HEK293 (cell line): ENCODE data around the gene TCF12.

Experiments
- CTCF ChIA-PET: fragments of 350-600 bp; formaldehyde crosslinking; extraction: SDS; loops from one replicate; lab custom pipeline; 2021; ENCODE audit warnings: antibody characterized with exemption; lab: Yijun Ruan, JAX
- POLR2A ChIA-PET: fragments of 300-600 bp; formaldehyde crosslinking; extraction: SDS; loops from one replicate; lab custom pipeline; 2020; ENCODE audit warnings: antibody characterized with exemption, inconsistent platforms; lab: Yijun Ruan, JAX
- H3K27ac ChIP-seq: fragments of 200-500 bp; sonication (Bioruptor generic); 2 replicates; pipeline ENCODE4 v1.5.1; 2014; ENCODE audit warnings: low read depth, low read length, control low read depth, inconsistent platforms; ENCODE audit errors: extremely low read depth
- H3K36me3 ChIP-seq, 2 experiments: fragments of 200-500 bp in 1 of 2; sonication (Bioruptor generic) in 1 of 2; 1 replicate in 1 of 2; 2 replicates in 1 of 2; pipeline ENCODE4 v1.5.1; 2014 to 2017; ENCODE audit warnings: inconsistent platforms in 2 of 2, low read length in 2 of 2; ENCODE audit not compliant: control insufficient read depth in 2 of 2, insufficient read depth in 1 of 2
- H3K4me1 ChIP-seq: fragments of 200-500 bp; sonication (Bioruptor generic); 2 replicates; pipeline ENCODE4 v1.5.1; 2014; ENCODE audit warnings: mild to moderate bottlenecking, low read length, inconsistent platforms; ENCODE audit not compliant: control insufficient read depth, insufficient read depth
- H3K4me3 ChIP-seq: 2 replicates; pipeline ENCODE4 v1.5.1; 2011; ENCODE audit warnings: low read depth, mild to moderate bottlenecking, control low read depth, low read length, moderate library complexity
- H3K9me3 ChIP-seq: fragments of 200-500 bp; sonication (Bioruptor generic); 2 replicates; pipeline ENCODE4 v1.5.1; 2014; ENCODE audit warnings: low read depth, low read length, inconsistent platforms; ENCODE audit not compliant: control insufficient read depth, insufficient read depth
- BCL11A ChIP-seq: fragments of 450-650 bp; formaldehyde crosslinking; IDR thresholded peaks from 2 replicates; pipeline ENCODE4 v1.5.1; 2016; ENCODE audit warnings: low read depth, missing biosample characterization, missing genetic modification characterization
- KLF8 ChIP-seq: fragments of 450-650 bp; formaldehyde crosslinking; IDR thresholded peaks from 2 replicates; pipeline ENCODE4 v1.5.1; 2016; ENCODE audit warnings: missing biosample characterization, missing genetic modification characterization
- SP7 ChIP-seq: fragments of 450-650 bp; formaldehyde crosslinking; IDR thresholded peaks from 2 replicates; pipeline ENCODE4 v1.5.1; 2016; ENCODE audit warnings: missing biosample characterization, missing genetic modification characterization
- ZBTB8A ChIP-seq: fragments of 450-650 bp; formaldehyde crosslinking; IDR thresholded peaks from 2 replicates; pipeline ENCODE4 v1.5.1; 2016; ENCODE audit warnings: missing biosample characterization, missing genetic modification characterization
- ZIC2 ChIP-seq: fragments of 450-650 bp; formaldehyde crosslinking; IDR thresholded peaks from 2 replicates; pipeline ENCODE4 v1.5.1; 2016; ENCODE audit warnings: missing biosample characterization, missing genetic modification characterization
- ZNF114 ChIP-seq: fragments of 450-650 bp; formaldehyde crosslinking; IDR thresholded peaks from 2 replicates; pipeline ENCODE4 v1.5.0; 2017; ENCODE audit warnings: missing biosample characterization, missing genetic modification characterization
- ZNF146 ChIP-seq: fragments of 450-650 bp; formaldehyde crosslinking; IDR thresholded peaks from 2 replicates; pipeline ENCODE4 v1.5.1; 2016; ENCODE audit warnings: missing biosample characterization, missing genetic modification characterization
- ZNF560 ChIP-seq: fragments of 450-650 bp; formaldehyde crosslinking; IDR thresholded peaks from 2 replicates; pipeline ENCODE4 v1.5.1; 2017; ENCODE audit warnings: missing biosample characterization, missing genetic modification characterization, borderline replicate concordance
- ZNF660 ChIP-seq: fragments of 450-650 bp; IDR thresholded peaks from 2 replicates; pipeline ENCODE4 v1.5.1; 2018; ENCODE audit warnings: missing biosample characterization, mild to moderate bottlenecking, missing genetic modification characterization
- ZNF777 ChIP-seq: fragments of 450-650 bp; formaldehyde crosslinking; IDR thresholded peaks from 2 replicates; pipeline ENCODE4 v1.5.1; 2017; ENCODE audit warnings: missing biosample characterization, missing genetic modification characterization, borderline replicate concordance
- TF ChIP-seq, protein P1 (sequence below): fragments of 450-650 bp; formaldehyde crosslinking; IDR thresholded peaks from 2 replicates; pipeline ENCODE4 v1.5.1; 2017; ENCODE audit warnings: missing biosample characterization, missing genetic modification characterization
- TF ChIP-seq, protein P2 (sequence below): IDR thresholded peaks from 2 replicates; pipeline ENCODE4 v1.6.1; 2011; ENCODE audit warnings: mild to moderate bottlenecking, low read depth, low read length, borderline replicate concordance
- TF ChIP-seq, protein P3 (sequence below): fragments of 450-650 bp; IDR thresholded peaks from 2 replicates; pipeline ENCODE4 v1.5.1; 2018; ENCODE audit warnings: missing biosample characterization, missing genetic modification characterization
- TF ChIP-seq, protein P4 (sequence below): fragments of 450-650 bp; formaldehyde crosslinking; IDR thresholded peaks from 2 replicates; pipeline ENCODE4 v1.5.1; 2016; ENCODE audit warnings: missing biosample characterization, missing genetic modification characterization, low read depth
- TF ChIP-seq, protein P5 (sequence below): fragments of 450-650 bp; formaldehyde crosslinking; IDR thresholded peaks from 2 replicates; pipeline ENCODE4 v1.5.1; 2016; ENCODE audit warnings: missing biosample characterization, missing genetic modification characterization

TCF12 gene

DNA sequence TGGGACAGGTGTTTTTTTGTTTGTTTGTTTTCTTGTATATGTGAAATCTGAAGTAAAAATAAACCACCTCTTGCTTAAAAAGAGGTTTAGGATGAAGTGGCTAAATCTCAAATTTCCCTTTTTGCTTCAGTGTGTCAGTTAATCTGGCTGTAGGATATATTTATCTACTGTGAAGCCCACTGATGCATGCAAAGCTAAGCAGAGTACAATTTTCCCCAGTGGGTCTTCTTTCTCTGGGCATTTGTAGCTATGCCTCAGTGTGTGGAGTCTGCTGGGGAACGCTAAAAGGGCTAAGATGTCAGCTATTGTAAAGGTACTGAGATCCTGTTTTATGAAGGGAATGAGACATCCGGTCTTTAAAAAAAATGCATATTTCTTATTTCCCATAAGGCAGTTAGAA is 190.6 kb downstream of the TCF12 start:
- no peak for TF ChIP-seq SP7
- TF ChIP-seq, protein P1, sequence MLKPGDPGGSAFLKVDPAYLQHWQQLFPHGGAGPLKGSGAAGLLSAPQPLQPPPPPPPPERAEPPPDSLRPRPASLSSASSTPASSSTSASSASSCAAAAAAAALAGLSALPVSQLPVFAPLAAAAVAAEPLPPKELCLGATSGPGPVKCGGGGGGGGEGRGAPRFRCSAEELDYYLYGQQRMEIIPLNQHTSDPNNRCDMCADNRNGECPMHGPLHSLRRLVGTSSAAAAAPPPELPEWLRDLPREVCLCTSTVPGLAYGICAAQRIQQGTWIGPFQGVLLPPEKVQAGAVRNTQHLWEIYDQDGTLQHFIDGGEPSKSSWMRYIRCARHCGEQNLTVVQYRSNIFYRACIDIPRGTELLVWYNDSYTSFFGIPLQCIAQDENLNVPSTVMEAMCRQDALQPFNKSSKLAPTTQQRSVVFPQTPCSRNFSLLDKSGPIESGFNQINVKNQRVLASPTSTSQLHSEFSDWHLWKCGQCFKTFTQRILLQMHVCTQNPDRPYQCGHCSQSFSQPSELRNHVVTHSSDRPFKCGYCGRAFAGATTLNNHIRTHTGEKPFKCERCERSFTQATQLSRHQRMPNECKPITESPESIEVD (tag by site-specific recombination): peak; percentile 30
- TF ChIP-seq, all 188 proteins: peak for 1
- ChIA-PET POLR2A (no interaction called here), CTCF (no interaction called here)
- Histone ChIP-seq H3K27ac (no peak overlapping the region), H3K36me3 (no peaks in the 10 kb centered on the region), H3K4me3 (no peak overlapping the region), H3K4me1 (peaks cover 12% of the 10 kb centered on the region; the same call in 1 of the 2 replicates), H3K9me3 (no peaks in the 10 kb centered on the region)

DNA sequence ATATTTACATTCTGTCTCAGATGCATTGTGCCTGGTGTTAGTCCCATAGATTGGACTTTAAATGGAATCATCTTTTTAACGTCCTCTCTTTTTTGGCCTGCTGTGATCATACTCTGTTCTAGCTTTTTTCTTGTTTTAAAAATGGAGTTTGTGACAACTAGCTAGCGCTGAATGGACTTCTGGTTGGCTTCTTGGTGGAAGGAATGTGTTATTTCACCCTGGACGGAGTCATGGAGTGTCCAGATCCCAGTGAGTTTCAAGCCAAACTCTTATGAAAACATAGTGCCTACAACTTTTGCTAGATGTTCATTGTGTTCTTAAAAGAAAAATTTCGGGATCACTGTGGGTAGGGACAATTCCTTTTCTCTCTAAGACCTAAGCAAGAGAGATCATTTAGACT is 192.6 kb downstream of the TCF12 start:
- Histone ChIP-seq H3K27ac (no peak overlapping the region), H3K4me1 (peaks cover 14% of the 10 kb centered on the region; the same call in 1 of the 2 replicates), H3K9me3 (no peaks in the 10 kb centered on the region), H3K36me3 (no peaks in the 10 kb centered on the region), H3K4me3 (no peak overlapping the region)
- POLR2A ChIA-PET: no interaction called here
- TF ChIP-seq, protein P2, sequence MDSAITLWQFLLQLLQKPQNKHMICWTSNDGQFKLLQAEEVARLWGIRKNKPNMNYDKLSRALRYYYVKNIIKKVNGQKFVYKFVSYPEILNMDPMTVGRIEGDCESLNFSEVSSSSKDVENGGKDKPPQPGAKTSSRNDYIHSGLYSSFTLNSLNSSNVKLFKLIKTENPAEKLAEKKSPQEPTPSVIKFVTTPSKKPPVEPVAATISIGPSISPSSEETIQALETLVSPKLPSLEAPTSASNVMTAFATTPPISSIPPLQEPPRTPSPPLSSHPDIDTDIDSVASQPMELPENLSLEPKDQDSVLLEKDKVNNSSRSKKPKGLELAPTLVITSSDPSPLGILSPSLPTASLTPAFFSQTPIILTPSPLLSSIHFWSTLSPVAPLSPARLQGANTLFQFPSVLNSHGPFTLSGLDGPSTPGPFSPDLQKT: no peak
- TF ChIP-seq KLF8 (tag by site-specific recombination) (no peak), ZNF146 (tag by site-specific recombination) (no peak), BCL11A (tag by site-specific recombination) (no peak), ZNF777 (no peak), ZNF560 (no peak), ZNF660 (tag by site-specific recombination) (no peak), ZNF114 (no peak), ZBTB8A (tag by site-specific recombination) (no peak), ZIC2 (tag by site-specific recombination) (no peak)
- TF ChIP-seq, protein P3, sequence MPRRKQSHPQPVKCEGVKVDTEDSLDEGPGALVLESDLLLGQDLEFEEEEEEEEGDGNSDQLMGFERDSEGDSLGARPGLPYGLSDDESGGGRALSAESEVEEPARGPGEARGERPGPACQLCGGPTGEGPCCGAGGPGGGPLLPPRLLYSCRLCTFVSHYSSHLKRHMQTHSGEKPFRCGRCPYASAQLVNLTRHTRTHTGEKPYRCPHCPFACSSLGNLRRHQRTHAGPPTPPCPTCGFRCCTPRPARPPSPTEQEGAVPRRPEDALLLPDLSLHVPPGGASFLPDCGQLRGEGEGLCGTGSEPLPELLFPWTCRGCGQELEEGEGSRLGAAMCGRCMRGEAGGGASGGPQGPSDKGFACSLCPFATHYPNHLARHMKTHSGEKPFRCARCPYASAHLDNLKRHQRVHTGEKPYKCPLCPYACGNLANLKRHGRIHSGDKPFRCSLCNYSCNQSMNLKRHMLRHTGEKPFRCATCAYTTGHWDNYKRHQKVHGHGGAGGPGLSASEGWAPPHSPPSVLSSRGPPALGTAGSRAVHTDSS: no peak
- TF ChIP-seq, protein P4, sequence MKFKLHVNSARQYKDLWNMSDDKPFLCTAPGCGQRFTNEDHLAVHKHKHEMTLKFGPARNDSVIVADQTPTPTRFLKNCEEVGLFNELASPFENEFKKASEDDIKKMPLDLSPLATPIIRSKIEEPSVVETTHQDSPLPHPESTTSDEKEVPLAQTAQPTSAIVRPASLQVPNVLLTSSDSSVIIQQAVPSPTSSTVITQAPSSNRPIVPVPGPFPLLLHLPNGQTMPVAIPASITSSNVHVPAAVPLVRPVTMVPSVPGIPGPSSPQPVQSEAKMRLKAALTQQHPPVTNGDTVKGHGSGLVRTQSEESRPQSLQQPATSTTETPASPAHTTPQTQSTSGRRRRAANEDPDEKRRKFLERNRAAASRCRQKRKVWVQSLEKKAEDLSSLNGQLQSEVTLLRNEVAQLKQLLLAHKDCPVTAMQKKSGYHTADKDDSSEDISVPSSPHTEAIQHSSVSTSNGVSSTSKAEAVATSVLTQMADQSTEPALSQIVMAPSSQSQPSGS (tag by site-specific recombination): no peak
- TF ChIP-seq, protein P5, sequence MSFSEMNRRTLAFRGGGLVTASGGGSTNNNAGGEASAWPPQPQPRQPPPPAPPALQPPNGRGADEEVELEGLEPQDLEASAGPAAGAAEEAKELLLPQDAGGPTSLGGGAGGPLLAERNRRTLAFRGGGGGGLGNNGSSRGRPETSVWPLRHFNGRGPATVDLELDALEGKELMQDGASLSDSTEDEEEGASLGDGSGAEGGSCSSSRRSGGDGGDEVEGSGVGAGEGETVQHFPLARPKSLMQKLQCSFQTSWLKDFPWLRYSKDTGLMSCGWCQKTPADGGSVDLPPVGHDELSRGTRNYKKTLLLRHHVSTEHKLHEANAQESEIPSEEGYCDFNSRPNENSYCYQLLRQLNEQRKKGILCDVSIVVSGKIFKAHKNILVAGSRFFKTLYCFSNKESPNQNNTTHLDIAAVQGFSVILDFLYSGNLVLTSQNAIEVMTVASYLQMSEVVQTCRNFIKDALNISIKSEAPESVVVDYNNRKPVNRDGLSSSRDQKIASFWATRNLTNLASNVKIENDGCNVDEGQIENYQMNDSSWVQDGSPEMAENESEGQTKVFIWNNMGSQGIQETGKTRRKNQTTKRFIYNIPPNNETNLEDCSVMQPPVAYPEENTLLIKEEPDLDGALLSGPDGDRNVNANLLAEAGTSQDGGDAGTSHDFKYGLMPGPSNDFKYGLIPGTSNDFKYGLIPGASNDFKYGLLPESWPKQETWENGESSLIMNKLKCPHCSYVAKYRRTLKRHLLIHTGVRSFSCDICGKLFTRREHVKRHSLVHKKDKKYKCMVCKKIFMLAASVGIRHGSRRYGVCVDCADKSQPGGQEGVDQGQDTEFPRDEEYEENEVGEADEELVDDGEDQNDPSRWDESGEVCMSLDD (tag by site-specific recombination): no peak
- CTCF ChIA-PET: interaction anchor here (0.7 to 1.0 kb wide), 2 partner anchors 19 to 444 kb away, joined by 3 read pairs; no protein-coding TSS in a partner anchor
